ENCODE data around the gene ATG7.

DNA sequence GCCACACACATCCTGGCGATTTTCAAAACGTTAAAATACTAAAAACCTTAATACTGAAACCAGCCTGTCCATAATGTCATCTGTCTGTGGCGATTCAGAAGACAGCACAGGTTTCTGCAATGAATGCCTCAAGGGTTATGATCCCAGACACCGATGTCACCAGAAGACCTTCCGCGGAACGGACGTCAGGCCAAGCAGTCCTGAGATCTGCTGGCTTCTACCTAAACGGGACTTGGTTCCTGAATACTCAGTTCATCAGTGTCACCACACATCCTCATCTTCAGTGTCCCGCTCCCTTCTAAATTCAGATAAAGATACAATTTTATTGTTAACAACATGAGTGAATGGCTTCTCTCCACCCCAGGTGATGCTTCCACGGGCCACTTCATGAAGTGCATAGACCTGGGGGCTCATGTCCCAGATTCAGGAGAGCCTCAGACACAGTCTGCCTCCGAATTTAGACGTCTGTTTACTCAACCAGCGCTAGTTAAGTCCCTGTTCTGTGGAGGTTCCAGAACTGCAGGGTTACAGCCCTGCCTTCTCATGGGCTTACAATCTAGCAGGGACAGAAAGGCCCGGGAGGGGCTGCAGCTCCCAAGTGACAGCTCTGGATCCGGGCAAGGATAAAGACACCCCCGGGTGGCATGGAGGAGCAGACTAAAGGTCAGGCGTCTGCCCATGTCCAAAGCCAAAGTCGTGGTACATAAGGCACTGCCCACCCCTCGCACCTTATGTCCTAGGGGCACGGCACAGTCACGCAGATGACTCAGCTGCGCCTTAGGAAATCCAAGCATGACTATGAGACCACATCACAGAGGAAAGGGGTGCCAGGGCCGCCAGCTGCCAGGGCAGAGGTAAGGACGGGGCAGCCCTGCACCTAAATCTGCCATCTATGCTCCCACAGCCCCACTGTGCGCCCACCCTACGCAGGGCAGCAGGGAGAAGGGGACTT lies 295.6 kb downstream of the ATG7 start:
- TF ChIP-seq POLR2A (IDR thresholded peaks at IDR 0.05), result no peak
- TF ChIP-seq, protein P1, sequence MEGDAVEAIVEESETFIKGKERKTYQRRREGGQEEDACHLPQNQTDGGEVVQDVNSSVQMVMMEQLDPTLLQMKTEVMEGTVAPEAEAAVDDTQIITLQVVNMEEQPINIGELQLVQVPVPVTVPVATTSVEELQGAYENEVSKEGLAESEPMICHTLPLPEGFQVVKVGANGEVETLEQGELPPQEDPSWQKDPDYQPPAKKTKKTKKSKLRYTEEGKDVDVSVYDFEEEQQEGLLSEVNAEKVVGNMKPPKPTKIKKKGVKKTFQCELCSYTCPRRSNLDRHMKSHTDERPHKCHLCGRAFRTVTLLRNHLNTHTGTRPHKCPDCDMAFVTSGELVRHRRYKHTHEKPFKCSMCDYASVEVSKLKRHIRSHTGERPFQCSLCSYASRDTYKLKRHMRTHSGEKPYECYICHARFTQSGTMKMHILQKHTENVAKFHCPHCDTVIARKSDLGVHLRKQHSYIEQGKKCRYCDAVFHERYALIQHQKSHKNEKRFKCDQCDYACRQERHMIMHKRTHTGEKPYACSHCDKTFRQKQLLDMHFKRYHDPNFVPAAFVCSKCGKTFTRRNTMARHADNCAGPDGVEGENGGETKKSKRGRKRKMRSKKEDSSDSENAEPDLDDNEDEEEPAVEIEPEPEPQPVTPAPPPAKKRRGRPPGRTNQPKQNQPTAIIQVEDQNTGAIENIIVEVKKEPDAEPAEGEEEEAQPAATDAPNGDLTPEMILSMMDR (IDR thresholded peaks at IDR 0.05), result no peak
